Stimulated activated CD4-positive, alpha-beta T cell treated with anti-CD3 and anti-CD28 coated beads, TNF-alpha, amount 100 ng/mL, for 1 hour (primary cell): ENCODE results near the gene TDRD10.
A peak's percentile ranks its signal among the peaks of the same experiment; 100 is the strongest.

Source experiments
- DNase-seq, 3 donors: peaks; one replicate each; pipeline ENCODE4 v3.0.0-alpha.2; 2020; ENCODE audit warnings: low read depth in 3 of 3, low spot score in 1 of 3

The TDRD10 gene, protein sequence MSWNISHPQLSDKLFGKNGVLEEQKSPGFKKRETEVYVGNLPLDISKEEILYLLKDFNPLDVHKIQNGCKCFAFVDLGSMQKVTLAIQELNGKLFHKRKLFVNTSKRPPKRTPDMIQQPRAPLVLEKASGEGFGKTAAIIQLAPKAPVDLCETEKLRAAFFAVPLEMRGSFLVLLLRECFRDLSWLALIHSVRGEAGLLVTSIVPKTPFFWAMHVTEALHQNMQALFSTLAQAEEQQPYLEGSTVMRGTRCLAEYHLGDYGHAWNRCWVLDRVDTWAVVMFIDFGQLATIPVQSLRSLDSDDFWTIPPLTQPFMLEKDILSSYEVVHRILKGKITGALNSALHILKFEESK

DNA sequence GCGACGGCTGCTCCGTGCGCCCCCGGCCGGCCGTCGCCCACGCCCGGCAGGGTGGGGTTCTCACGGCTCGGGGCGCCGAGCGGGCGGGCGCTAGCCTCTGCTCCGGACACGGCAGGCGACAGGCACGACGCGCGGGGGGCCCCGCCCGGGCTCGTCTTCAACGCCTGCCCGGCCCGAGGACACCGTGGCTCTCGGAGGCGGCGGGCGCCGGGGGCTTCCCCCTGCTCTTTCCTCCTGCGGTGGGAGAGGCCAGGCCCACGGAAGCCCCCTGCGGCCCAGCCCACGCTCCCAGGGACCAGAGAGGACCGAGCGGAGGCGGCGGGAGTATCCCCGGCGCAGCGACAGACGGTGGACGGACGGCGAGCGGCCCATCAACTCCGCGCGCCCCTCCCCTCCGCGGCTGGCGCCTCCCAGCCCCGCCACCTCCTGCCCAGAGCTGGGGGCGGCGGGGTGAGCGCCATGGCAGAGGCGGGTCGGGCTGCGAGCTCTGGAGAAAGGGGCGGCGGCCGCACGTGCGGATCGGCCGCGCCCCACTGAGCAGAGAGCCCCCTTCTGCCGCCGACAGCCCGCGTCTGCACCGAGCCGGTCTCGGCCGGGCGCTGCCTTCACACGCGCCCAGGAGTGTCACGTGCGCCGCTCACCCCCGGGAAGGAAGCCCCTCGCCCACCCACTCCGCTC, at the start of gene TDRD10, which contains the start of gene SHE:
TSS of gene TDRD10 (plus strand) at position 154 of the 678 bp plus-strand sequence. CDS start 4,685 bp downstream, outside the sequence.
TSS of gene SHE (minus strand) at position 347 of the 678 bp plus-strand sequence. CDS start 386 bp downstream, outside the sequence.
- DNase-seq: no peak

DNA sequence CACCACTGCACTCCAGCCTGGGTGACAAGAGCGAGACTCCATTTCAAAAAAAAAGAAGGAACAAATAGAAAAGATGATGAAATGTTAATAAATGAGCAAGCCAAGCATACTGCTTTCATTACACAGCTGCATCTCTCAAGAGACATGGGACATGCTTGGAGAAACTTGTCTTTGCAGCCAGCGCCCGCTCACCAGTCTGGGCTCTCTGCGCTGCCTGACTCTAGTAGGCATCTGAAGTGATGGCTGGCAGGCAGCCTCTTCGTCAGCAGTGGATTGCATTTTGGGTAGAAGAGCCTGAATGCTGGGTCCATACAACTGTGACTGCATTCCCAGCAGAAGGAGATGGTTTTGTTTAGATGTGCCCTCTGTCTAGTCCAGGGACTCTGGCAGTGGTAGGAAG, 48.9 kb upstream of the TDRD10 start:
- no peak for DNase-seq

- DNase-seq: no peak
These were observed 48.3 kb upstream of the TDRD10 start for GRCh38 chr1:154453574-154454352.

- no peak for DNase-seq
These were observed 47.5 kb upstream of the TDRD10 start for GRCh38 chr1:154454386-154455120.

- no peak for DNase-seq
These were observed 45.4 kb upstream of the TDRD10 start for GRCh38 chr1:154456631-154457030.

- DNase-seq: no peak
These were observed 42.9 kb upstream of the TDRD10 start for GRCh38 chr1:154459080-154459479.

GRCh38 chr1:154460695-154461260, 41.2 kb upstream of the TDRD10 start:
- DNase-seq: no peak

GRCh38 chr1:154463512-154463990, 38.5 kb upstream of the TDRD10 start:
- peak; percentile 34 to 42 (median 40) for DNase-seq

DNA sequence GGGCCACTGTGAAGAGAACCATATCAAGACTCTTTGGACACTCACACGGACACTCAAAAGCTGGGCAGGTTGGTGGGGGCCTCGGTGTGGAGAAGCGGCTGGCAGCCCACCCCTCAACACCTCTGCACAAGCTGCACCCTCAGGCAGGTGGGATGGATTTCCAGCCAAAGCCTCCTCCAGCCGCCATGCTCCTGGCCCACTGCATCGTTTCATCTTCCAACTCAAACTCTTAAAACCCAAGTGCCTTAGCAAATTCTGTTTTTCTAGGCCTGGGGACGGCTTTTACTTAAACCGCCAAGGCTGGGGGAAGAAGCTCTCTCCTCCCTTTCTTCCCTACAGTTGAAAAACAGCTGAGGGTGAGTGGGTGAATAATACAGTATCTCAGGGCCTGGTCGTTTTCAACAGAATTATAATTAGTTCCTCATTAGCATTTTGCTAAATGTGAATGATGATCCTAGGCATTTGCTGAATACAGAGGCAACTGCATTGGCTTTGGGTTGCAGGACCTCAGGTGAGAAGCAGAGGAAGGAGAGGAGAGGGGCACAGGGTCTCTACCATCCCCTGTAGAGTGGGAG, 36.3 kb upstream of the TDRD10 start:
- no peak for DNase-seq

DNA sequence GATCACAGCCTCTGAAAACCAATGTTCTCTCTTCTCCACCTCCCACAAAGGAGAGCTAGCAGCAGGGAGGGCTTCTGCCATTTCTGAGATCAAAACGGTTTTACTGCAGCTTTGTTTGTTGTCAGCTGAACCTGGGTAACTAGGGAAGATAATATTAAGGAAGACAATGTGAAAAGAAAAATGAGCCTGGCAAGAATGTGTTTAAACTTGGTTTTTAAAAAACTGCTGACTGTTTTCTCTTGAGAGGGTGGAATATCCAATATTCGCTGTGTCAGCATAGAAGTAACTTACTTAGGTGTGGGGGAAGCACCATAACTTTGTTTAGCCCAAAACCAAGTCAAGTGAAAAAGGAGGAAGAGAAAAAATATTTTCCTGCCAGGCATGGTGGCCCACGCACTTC, 35.8 kb upstream of the TDRD10 start:
- DNase-seq: no peak

DNA sequence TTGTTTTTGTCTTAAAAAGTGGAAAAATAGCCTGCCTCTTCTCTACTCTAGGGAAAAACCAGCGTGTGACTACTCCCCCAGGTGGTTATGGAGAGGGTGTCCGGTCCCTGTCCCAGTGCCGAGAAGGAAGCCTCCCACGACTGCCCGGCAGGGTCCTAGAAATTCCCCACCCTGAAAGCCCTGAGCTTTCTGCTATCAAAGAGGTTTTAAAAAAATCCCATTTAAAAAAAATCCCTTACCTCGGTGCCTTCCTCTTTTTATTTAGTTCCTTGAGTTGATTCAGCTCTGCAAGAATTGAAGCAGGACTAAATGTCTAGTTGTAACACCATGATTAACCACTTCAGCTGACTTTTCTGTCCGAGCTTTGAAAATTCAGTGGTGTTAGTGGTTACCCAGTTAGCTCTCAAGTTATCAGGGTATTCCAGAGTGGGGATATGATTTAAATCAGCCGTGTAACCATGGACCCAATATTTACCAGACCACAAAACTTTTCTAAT, 35.0 kb upstream of the TDRD10 start:
- no peak for DNase-seq

DNA sequence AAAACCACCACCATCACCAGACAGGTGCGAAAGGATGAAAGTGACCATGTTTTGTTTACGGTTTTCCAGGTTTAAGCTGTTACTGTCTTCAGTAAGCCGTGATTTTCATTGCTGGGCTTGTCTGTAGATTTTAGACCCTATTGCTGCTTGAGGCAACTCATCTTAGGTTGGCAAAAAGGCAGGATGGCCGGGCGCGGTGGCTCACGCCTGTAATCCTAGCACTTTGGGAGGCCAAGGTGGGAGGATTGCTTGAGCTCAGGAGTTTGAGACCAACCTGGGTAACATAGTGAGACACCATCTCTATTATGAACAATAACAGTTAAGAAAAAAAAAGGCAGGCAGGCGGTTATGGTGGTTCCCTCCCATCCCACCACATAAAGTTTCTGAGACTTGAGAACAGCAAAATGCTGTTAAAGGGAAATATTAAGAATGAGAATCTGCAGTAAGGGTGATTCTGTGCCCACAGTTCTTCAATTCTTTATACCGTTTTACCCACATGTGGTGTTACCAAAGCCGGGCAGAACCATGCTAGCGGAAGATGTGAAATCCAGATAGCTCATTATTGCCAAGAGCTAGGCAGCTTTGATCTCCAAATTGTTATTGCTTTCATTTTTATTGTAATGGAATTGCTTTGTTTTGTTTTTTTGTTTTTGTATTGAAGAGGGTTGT, 34.5 kb upstream of the TDRD10 start:
- no peak for DNase-seq

DNA sequence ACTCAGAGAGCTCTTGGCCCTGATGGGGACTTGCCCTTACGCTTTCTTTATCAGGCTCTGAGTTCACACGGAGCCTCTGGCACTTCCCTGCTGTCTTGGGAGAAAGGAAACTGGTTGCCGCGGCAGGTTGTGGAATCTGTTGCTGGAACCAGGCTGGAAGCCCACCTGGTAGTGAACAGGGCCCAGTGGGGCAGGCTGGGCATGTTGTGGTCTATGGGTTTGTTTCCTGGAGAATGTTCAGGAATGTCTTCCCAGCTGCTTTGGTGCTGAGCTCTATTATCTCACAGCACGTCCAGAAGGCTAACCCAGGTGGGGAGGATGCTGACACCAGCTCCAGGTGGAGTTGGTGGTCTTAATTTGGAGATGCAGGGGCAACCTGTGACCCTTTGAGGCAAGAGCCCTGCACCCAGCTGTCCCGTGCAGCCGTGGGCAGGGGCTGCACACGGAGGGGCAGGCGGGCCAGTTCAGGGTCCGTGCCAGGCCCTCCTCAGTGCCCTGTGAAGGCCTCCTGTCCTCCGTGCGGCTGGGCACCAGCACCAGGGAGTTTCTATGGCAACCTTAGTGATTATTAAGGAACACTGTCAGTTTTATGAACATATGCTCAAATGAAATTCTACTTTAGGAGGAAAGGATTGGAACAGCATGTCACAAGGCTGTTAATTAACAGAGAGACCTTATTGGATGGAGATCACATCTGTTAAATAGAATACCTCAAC, 33.3 kb upstream of the TDRD10 start:
- DNase-seq: no peak

- DNase-seq: no peak
These were observed 32.0 kb upstream of the TDRD10 start for GRCh38 chr1:154469844-154470560.

DNA sequence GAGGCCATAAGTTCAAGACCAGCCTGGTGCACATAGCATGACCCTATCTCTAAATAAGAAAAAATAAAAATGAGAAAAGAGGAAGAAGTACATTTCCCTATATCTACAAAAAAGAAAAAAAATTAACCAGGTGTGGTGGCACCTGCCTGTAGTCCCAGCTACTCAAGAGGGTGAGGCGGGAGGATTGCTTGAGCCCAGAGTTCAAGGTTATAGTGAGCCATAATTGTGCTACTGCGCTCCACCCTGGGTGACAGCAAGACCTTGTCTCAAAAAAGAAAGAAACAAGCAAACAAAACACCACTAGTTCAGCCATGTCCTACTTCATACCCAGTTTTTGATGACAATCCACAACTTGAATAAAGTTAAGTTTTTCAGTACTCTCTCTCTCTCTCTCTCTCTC, 30.7 kb upstream of the TDRD10 start:
- DNase-seq: no peak

DNA sequence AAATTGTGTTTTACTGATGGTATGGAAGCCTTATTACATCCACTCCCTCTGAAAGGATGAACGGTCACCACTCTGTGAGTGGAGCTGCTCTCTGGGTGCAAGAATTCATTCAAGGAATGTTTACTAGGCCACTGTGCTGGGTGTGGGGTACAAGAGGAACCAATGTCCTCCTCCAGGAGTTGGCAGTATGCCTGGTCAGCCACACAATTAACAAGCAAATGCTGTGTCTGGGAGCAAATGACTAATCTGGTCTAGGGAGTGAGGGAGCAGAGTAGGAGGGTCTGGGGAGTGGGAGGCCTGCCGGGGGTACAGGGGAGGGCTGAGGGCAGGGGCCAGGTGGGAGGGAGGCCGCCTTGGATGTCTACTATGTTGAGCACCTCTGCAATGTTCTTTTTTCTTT, 27.2 kb upstream of the TDRD10 start:
- DNase-seq: no peak

DNA sequence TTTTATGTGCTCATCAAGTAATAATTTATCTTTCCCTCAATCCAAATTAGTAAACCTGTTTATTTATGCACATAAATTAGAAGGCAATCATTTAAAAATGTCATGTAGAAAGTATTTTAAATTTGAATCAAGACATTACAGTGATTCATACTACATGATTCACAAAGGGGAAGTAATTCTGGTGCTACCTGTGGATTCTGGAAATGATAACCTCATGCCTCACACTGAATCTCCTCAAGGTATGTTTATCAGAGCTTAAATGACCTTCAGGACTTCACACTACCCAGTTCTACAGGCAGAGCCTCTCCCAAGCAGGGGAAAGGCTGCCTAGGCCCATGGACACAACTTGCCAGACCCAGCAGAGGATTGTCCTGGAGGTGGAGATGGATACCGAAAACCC, 25.2 kb upstream of the TDRD10 start:
- DNase-seq: no peak

GRCh38 chr1:154478013-154478412, 24.0 kb upstream of the TDRD10 start:
- DNase-seq: no peak
